Activated T-helper 1 cell treated with anti-CD3 and anti-CD28 coated beads, Interleukin-2, amount 50 U/mL, for 16 hours (primary cell): ENCODE measurements around the gene TGFB1I1.

ENCODE experiments used
- DNase-seq, 2 donors: peaks; one replicate each; pipeline ENCODE4 v3.0.0-alpha.2; 2020; ENCODE audit warnings: low read depth in 1 of 2, low spot score in 1 of 2

TGFB1I1 gene

DNA sequence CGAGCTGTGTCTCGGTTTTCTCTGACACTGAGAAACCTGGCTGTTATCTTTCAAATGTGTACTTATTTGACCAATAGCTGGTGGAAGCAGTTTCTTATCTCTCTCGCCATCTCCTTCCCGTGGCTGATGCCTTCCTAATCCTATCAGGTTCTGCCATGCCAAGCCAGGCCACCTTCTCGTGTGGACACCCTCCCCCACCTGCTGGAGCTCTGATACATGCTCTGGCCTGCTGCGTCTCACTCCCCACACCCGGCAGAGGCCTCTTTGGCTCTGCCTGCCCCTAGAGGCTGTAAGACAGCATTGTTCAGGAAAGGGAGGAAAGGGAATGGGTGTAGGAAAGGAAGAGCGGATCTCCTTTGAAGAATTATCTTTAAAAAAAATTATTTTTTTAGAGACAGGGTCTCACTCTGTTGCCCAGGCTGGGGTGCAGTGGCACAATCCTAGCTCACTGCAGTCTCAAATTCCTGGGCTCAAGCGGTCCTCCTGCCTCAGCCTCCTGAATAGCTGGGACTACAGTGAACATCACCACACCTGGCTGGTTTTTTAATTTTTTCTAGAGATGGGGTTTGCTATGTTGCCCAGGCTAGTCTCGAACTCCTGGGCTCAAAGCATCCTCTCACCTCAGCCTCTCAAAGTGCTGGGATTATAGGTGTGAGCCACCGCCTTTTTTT lies 20.1 kb upstream of the TGFB1I1 start:
- no peak for DNase-seq

DNA sequence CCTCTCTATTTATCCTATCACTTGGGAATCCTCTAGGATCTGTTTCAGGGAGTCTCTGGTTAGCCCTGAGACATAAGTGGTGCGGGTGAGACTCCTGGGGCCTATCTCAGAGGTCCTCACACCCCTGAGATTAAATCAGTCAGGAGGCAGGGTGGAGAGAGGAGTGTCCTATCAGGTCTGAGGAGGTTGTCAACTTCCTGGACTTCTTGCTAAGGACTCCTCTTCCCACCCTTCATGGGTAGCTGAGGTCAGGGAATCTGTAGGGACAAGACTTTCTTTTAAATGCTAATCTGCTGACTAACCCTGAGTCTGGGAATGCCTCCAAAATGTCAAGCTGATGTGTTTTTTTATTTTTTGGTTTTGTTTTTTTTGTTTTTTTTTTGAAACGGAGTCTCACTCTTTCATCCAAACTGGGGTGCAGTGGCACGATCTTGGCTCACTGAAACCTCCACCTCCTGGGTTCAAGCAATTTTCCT lies 19.3 kb upstream of the TGFB1I1 start:
- no peak for DNase-seq

GRCh38 chr16:31453255-31454204 lies 18.4 kb upstream of the TGFB1I1 start:
- DNase-seq = no peak

DNA sequence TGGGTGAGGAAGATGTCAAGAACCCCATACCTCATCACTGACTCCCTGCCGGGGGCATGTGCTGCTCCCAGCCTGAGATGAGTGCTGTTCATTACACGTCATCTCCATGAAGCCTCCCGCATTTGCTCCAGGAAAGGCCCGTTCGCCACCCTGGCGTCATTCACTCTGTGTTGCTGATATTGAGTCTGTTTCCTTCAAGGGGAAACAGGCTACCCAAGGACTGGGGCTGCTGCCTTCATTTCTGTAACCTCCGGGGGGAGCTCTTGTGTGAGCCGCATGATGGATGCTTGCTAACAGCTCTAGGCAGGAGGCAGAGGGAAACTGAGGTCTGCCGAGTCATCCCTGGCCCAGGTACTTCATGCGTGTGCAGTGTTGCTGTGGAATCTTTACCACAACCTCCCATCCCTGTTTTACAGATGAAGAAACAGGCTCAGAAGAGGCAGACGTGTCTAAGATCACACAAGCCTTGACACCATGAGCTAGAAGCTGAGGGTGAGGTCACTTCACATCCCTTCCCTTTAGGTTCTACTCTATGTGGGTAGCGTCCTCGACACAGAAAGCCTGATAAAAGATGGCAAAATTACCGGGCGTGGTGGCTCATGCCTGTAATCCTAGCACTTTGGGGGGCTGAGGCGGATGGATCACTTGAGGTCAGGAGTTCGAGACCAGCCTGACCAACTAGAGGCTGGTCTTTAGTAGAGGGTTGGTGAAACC lies 16.2 kb upstream of the TGFB1I1 start:
- DNase-seq = no peak

GRCh38 chr16:31456988-31457360 lies 15.0 kb upstream of the TGFB1I1 start:
- no peak for DNase-seq

- DNase-seq = peak in 1 of 2 donors; percentile 36
These were observed 13.7 kb upstream of the TGFB1I1 start for GRCh38 chr16:31458073-31458843.

GRCh38 chr16:31458844-31459686 lies 12.9 kb upstream of the TGFB1I1 start, which contains the start of gene ARMC5:
Gene ARMC5, plus strand, starts transcription at chr16:31459501. Its CDS starts 24 bp downstream, at chr16:31459525.
- peak; percentile 91 to 95 for DNase-seq

GRCh38 chr16:31459687-31460581 lies 12.0 kb upstream of the TGFB1I1 start:
- peak; percentile 99 to 100 for DNase-seq

GRCh38 chr16:31460582-31461002 lies 11.4 kb upstream of the TGFB1I1 start:
- no peak for DNase-seq

DNA sequence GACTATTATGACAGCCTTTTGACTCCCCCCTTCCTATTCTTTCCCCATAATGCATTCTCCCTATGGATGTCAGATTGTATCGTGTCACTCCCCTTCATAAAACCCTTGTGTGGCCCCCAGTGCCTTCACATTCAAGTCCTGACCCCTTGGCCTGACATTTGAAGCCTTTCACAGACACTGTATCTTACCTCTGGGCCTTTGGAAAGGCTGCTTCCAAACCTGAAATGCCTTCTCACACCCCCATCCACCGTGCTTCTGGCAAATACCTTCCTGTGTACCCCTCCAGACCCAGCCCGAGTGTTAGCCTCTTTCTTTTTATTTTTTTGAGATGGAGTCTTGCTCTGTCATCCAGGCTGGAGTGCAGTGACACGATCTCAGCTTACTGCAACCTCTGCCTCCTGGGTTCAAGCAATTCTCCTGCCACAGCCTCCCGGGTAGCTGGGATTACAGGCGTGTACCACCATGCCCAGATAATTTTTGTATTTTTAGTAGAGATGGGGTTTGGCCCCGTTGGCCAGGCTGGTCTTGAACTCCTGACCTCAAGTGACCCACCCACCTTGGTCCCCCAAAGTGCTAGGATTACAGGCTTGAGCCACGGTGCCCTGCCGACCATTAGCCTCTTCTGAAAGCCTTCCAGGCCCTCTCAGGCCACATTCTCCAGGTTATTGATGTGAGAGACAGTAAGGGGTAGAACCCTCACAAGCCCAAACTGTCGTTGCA lies 10.6 kb upstream of the TGFB1I1 start:
- no peak for DNase-seq

DNA sequence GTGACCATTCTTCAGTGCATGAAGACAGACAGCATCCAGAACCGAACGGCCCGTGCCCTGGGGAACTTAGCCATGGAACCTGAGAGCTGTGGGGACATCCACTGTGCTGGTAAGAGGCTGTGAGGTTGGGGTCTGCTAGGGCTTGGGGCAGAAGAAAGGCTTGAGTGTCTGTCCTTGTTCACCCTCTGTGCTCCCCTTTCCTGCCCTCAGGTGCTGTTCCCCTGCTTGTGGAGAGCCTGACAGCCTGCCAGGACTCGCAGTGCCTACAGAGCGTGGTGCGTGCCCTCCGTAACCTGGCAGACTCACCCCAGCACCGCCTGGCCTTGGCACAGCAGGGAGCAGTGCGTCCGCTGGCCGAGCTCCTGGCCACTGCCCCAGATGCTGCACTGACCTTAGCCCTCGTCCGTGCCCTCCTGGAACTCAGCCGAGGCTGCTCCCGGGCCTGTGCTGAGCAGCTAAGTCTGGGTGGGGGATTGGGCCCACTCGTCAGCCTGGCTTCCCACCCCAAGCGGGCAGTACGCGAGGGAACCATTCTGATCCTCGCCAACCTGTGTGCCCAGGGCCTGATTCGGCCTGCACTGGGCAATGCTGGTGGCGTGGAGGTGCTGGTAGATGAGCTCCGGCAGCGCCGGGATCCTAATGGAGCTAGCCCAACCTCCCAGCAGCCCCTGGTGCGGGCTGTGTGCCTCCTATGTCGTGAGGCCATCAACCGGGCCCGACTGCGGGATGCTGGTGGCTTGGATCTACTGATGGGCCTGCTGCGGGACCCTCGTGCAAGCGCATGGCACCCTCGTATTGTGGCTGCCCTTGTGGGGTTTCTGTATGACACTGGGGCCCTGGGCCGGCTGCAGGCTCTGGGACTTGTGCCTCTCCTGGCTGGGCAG lies 9.8 kb upstream of the TGFB1I1 start:
- DNase-seq = no peak

DNA sequence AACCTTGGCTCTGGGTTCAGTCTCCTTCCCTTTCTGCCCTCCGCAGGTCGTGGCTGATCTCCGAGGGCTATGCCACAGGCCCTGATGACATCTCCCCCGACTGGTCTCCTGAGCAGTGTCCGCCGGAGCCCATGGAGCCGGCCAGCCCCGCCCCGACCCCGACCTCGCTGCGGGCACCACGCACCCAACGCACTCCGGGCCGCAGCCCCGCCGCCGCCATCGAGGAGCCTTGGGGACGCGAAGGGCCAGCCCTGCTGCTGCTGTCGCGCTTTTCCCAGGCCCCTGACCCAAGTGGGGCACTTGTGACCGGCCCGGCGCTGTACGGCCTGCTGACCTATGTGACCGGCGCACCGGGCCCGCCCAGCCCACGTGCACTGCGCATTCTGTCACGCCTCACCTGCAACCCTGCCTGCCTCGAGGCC lies 7.6 kb upstream of the TGFB1I1 start:
- DNase-seq = no peak

DNA sequence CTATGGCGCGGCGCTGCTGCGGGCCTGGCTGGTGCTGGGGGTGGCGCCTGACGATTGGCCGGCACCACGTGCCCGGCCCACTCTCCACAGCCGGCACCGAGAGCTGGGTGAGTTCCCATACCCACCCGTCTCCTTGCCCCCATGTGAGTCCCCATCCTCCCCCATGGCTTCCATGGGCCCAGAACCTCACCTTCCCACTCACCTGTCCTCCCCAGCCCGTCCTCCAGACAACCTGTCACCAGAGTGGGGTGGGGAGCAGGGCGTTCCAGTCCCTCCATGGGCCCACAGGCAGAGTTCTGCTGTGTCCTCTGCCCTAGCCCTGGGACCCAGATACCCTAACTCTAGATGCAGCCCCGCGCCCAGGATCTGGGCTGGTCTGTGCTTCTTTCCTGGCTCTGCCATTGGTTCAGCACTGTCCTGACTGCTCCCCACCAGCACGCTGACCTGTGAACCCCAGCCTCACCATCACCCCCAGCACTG lies 7.1 kb upstream of the TGFB1I1 start:
- DNase-seq = no peak

DNA sequence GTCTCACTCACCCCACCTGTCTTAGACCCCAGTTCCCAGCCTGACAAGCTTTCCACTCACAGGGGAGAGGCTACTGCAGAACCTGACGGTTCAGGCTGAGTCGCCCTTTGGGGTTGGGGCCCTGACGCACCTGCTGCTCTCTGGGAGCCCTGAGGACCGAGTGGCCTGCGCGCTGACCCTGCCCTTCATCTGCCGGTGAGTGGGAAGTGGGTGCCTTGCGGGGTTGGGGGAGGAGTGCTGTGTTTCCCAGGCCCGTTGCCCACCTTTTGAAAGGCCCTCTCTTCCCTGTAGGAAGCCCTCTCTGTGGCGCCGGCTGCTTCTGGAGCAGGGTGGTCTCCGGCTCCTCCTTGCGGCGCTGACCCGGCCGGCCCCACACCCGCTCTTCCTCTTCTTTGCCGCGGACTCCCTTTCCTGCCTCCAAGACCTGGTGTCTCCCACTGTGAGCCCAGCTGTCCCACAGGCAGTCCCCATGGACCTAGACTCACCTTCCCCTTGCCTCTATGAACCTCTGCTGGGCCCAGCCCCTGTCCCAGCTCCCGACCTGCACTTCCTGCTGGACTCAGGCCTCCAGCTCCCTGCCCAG lies 6.1 kb upstream of the TGFB1I1 start:
- DNase-seq = no peak

DNA sequence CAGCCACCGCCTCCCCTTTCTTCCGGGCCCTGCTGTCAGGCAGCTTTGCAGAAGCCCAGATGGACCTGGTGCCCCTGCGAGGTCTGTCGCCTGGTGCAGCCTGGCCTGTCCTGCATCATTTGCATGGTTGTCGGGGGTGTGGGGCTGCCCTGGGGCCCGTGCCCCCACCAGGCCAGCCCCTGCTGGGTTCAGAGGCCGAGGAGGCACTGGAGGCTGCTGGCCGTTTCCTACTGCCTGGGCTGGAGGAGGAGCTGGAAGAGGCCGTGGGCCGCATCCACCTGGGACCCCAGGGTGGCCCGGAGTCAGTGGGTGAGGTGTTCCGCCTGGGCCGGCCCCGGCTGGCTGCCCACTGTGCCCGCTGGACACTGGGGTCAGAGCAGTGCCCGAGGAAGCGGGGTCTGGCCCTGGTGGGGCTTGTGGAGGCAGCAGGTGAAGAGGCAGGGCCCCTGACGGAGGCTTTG lies 5.5 kb upstream of the TGFB1I1 start:
- no peak for DNase-seq

- DNase-seq = no peak
These were observed 4.7 kb upstream of the TGFB1I1 start for GRCh38 chr16:31467151-31467773.
